AG04449 (cell line): Measurements from ENCODE around the gene P2RX6.

Experiments used
- CTCF ChIA-PET: fragments of 350-600 bp; formaldehyde crosslinking; extraction: SDS; loops from one replicate; lab custom pipeline; 2021; ENCODE audit warnings: antibody characterized with exemption; lab: Yijun Ruan, JAX
- POLR2A ChIA-PET: fragments of 400-600, 350-600 bp; formaldehyde crosslinking; extraction: SDS; loops from one replicate; lab custom pipeline; 2020; ENCODE audit warnings: antibody characterized with exemption, inconsistent platforms; lab: Yijun Ruan, JAX
- DNase-seq: peaks from one replicate; pipeline ENCODE4 v3.0.0-alpha.2; 2010; ENCODE audit warnings: low read depth, low spot score
- H3K4me3 ChIP-seq: 2 replicates; pipeline ENCODE4 v1.5.1; 2011; ENCODE audit warnings: low read depth, mild to moderate bottlenecking, control low read depth, low read length
- TF ChIP-seq, protein P1 (sequence below): IDR thresholded peaks from one replicate; pipeline ENCODE4 v1.5.1; 2011; ENCODE audit warnings: mild to moderate bottlenecking, moderate library complexity, low read length, control low read depth, inconsistent platforms; ENCODE audit not compliant: insufficient read depth; ENCODE audit errors: missing control alignments

The P2RX6 gene

DNA sequence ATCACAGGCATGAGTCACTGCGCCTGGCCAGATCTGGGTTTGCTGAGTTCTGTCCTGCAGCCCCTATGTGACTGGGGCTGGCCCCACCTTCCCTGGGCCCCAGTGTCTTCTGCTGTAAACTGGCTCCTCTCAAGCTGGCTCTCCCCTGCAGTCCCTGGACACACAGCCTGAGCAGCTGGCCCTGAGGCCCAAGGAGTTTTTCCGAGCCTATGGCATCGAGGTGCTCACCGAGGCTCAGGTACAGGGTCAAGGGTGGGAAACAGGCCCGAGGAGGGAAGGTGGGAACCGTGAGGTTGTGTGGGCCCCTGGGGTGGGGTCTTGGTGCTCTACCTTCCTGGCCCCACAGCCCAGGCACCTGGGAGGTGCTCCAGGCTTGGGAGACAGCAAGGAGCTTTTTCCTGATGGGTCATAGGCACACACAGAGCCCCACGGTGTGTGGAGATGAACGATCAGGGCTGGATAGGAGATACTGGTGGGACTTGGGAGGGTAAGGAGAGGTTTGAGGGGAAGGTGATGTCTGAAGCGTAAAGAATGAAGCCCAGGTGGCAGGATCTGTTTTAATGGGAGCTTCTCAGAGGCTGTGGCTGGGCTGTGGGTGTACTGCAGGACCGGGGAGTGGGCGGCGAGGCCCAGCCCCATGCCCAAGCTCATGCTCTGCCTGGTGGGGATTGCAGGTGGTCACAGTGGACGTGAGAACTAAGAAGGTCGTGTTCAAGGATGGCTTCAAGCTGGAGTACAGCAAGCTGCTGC is 39.2 kb upstream of the P2RX6 start:
- CTCF ChIA-PET: interaction anchor here (1.1 to 1.4 kb wide), 2 partner anchors 14 to 91 kb away, joined by 3 to 5 read pairs; no protein-coding TSS in a partner anchor

DNA sequence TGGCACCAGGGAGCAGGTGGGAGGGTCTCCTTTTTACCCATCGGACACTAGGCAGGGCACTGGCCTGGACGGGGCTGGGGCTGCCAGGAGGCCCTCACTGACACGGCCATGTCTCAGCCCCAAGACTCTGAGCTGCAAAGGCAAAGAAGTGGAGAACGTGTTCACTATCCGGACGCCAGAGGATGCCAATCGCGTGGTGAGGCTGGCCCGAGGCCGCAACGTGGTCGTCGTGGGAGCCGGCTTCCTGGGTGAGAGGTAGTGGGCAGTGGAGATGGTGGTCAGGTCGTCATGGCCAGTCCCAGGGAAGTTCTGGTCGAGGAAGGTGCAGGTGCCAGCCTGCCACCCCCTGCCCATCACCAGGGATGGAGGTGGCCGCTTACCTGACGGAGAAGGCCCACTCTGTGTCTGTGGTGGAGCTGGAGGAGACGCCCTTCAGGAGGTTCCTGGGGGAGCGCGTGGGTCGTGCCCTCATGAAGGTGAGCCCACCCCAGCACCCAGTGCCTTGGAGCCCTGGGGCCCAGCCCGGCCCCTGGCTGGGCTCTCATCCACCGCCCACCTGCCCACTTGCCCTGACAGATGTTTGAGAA is 38.6 kb upstream of the P2RX6 start:
- DNase-seq: no peak
- ChIA-PET CTCF (interaction anchor here (1.1 kb wide), 1 partner anchor 15 kb away, joined by 5 read pairs; no protein-coding TSS in a partner anchor), POLR2A (no interaction called here)
- H3K4me3 ChIP-seq: no peak overlapping the region
- TF ChIP-seq, protein P1, sequence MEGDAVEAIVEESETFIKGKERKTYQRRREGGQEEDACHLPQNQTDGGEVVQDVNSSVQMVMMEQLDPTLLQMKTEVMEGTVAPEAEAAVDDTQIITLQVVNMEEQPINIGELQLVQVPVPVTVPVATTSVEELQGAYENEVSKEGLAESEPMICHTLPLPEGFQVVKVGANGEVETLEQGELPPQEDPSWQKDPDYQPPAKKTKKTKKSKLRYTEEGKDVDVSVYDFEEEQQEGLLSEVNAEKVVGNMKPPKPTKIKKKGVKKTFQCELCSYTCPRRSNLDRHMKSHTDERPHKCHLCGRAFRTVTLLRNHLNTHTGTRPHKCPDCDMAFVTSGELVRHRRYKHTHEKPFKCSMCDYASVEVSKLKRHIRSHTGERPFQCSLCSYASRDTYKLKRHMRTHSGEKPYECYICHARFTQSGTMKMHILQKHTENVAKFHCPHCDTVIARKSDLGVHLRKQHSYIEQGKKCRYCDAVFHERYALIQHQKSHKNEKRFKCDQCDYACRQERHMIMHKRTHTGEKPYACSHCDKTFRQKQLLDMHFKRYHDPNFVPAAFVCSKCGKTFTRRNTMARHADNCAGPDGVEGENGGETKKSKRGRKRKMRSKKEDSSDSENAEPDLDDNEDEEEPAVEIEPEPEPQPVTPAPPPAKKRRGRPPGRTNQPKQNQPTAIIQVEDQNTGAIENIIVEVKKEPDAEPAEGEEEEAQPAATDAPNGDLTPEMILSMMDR: no peak

More for the DNA sequence above, 39.2 kb upstream of the P2RX6 start:
- DNase-seq: no peak
- TF ChIP-seq, protein P1: no peak
- no peak overlapping the region for H3K4me3 ChIP-seq
- POLR2A ChIA-PET: no interaction called here

DNA sequence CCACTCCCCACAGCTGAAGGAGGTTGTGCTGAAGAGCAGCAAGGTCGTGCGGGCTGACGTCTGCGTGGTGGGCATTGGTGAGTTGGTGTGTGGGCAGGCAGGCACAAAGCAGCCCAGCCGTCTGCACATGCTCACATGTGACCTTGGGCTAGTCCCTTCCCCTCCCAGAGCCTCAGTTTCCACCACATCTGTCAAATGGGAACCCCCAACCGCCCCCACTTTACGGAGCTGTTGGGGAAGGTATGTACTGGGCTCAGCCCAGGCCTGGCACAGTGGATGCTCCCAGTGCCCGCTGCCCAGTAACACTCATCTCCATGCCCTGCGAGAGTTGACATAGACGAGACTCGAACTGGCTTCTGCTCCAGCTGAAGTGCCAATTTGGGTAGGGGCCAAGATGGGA is 37.9 kb upstream of the P2RX6 start:
- POLR2A ChIA-PET: no interaction called here
- DNase-seq: no peak
- CTCF ChIA-PET: interaction anchor here (2.8 kb wide), 1 partner anchor 16 kb away, joined by 14 read pairs; no protein-coding TSS in a partner anchor
- no peak overlapping the region for H3K4me3 ChIP-seq
- TF ChIP-seq, protein P1: no peak

- CTCF ChIA-PET: interaction anchor here (2.8 kb wide), 1 partner anchor 17 kb away, joined by 14 read pairs; no protein-coding TSS in a partner anchor
- no peak for DNase-seq
- no peak overlapping the region for H3K4me3 ChIP-seq
- TF ChIP-seq, protein P1: no peak
- POLR2A ChIA-PET: no interaction called here
These were observed 37.3 kb upstream of the P2RX6 start for GRCh38 chr22:20977516-20978170.

DNA sequence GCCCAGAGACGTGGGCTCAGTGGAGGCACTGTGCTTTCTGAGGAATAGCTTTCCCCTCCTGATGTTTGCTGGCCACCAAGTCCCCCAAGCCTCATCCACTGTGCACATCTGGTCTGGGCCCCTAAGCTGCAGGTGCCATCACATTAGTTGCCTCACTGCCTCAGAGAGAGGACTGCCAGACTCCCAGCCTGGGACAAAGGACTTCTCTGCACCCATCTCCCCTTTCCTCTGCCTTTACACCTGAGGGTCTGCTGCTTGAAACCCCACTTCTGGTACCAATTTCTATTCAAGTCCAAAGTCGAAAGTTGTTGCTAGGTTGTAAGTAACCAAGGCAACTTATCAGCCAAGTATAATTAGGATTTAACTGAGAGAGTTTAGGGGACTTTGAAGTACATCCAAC is 36.5 kb upstream of the P2RX6 start:
- no peak overlapping the region for H3K4me3 ChIP-seq
- TF ChIP-seq, protein P1: no peak
- ChIA-PET CTCF (interaction anchor here (2.8 kb wide), 1 partner anchor 17 kb away, joined by 14 read pairs; no protein-coding TSS in a partner anchor), POLR2A (no interaction called here)
- no peak for DNase-seq

DNA sequence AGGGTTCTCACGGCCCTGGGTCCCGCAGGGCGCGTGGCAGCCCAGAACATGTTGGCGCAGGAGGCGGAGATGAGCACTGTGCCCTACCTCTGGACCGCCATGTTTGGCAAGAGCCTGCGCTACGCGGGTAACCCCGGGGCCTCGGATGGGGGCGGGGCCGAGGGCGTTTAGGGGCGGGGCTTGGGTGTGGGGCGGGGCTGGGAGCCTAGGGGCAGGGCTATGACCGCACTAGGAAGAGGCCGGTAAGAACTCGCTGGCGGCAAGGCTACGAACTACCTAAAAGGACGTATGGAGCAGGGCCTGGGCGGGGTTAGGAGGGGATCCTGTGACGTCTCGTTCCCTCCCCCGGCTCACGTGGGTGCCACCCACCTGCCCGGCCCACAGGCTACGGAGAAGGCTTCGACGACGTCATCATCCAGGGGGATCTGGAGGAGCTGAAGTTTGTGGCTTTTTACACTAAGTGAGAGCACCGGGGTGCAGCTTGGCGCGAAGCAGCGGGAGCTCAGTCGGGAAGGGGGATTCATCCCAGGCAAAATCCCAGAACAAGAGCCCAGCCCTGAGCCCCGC is 35.6 kb upstream of the P2RX6 start:
- POLR2A ChIA-PET: interaction anchor here (0.7 kb wide), 1 partner anchor 24 kb away, joined by 4 read pairs; no protein-coding TSS in a partner anchor
- H3K4me3 ChIP-seq: peak overlapping the region; percentile 36
- DNase-seq: no peak

More for the DNA sequence above, 35.6 kb upstream of the P2RX6 start:
- TF ChIP-seq, protein P1: no peak
- CTCF ChIA-PET: interaction anchor here (2.8 to 3.4 kb wide), 3 partner anchors 8 to 21 kb away, joined by 10 to 29 read pairs (median 14); no protein-coding TSS in a partner anchor
